ENCODE results near the gene AREL1. TPM values are rescaled to one million over a fixed set of nuclear protein-coding genes. Genes with fewer than 3 reads are reported as not detected.

Gene AREL1
- total and polyA plus RNA-seq, 2 experiments from 2014 or later: 14.9 to 19.2 TPM

GRCh38 chr14:74685921-74686678 is 26.8 kb downstream of the AREL1 start:
- peak overlapping the region; percentile 75 for H3K27ac ChIP-seq
- peaks cover 14% of the 10 kb centered on the region for H3K4me1 ChIP-seq (ENCODE audit: low read depth)
- no peak for TF ChIP-seq CTCF (IDR thresholded peaks at IDR 0.05; ENCODE audit: low read depth, low read length)
- H3K4me3 ChIP-seq: no peak overlapping the region
- no peaks in the 10 kb centered on the region for H3K9me3 ChIP-seq (ENCODE audit: low read depth)
- no peaks in the 10 kb centered on the region for H3K27me3 ChIP-seq
- DNase-seq (ENCODE audit: low read depth in 1 of 2, low spot score in 1 of 2): no peak
- H3K36me3 ChIP-seq: peaks cover 17% of the 10 kb centered on the region

GRCh38 chr14:74685056-74685455 is 27.8 kb downstream of the AREL1 start:
- DNase-seq (ENCODE audit: low read depth in 1 of 2, low spot score in 1 of 2): no peak
- Histone ChIP-seq H3K4me1 (ENCODE audit: low read depth) (peaks cover 14% of the 10 kb centered on the region), H3K4me3 (no peak overlapping the region), H3K27ac (no peak overlapping the region), H3K9me3 (ENCODE audit: low read depth) (no peaks in the 10 kb centered on the region), H3K27me3 (no peaks in the 10 kb centered on the region), H3K36me3 (peaks cover 11% of the 10 kb centered on the region)
- no peak for TF ChIP-seq CTCF (IDR thresholded peaks at IDR 0.05; ENCODE audit: low read depth, low read length)

GRCh38 chr14:74684434-74684833 is 28.4 kb downstream of the AREL1 start:
- no peak overlapping the region for H3K4me3 ChIP-seq
- peaks cover 14% of the 10 kb centered on the region for H3K4me1 ChIP-seq (ENCODE audit: low read depth)
- H3K27ac ChIP-seq: no peak overlapping the region
- peaks cover 11% of the 10 kb centered on the region for H3K36me3 ChIP-seq
- H3K27me3 ChIP-seq: no peaks in the 10 kb centered on the region
- no peak for DNase-seq (ENCODE audit: low read depth in 1 of 2, low spot score in 1 of 2)
- no peak for TF ChIP-seq CTCF (IDR thresholded peaks at IDR 0.05; ENCODE audit: low read depth, low read length)
- no peaks in the 10 kb centered on the region for H3K9me3 ChIP-seq (ENCODE audit: low read depth)

- H3K36me3 ChIP-seq: peaks cover 11% of the 10 kb centered on the region
Observed at GRCh38 chr14:74683406-74683805, 29.5 kb downstream of the AREL1 start.

GRCh38 chr14:74682169-74682952 is 30.5 kb downstream of the AREL1 start:
- DNase-seq (ENCODE audit: low read depth in 1 of 2, low spot score in 1 of 2): no peak
- TF ChIP-seq CTCF (IDR thresholded peaks at IDR 0.05; ENCODE audit: low read depth, low read length): no peak
- H3K9me3 ChIP-seq (ENCODE audit: low read depth): no peaks in the 10 kb centered on the region
- H3K36me3 ChIP-seq: peaks cover 11% of the 10 kb centered on the region
- H3K4me3 ChIP-seq: no peak overlapping the region
- H3K27ac ChIP-seq: no peak overlapping the region
- H3K27me3 ChIP-seq: no peaks in the 10 kb centered on the region
- peaks cover 14% of the 10 kb centered on the region for H3K4me1 ChIP-seq (ENCODE audit: low read depth)

More at GRCh38 chr14:74683406-74683805, 29.5 kb downstream of the AREL1 start:
- H3K27me3 ChIP-seq: no peaks in the 10 kb centered on the region
- no peaks in the 10 kb centered on the region for H3K9me3 ChIP-seq (ENCODE audit: low read depth)
- peaks cover 14% of the 10 kb centered on the region for H3K4me1 ChIP-seq (ENCODE audit: low read depth)
- DNase-seq (ENCODE audit: low read depth in 1 of 2, low spot score in 1 of 2): no peak
- no peak for TF ChIP-seq CTCF (IDR thresholded peaks at IDR 0.05; ENCODE audit: low read depth, low read length)
- H3K4me3 ChIP-seq: no peak overlapping the region
- H3K27ac ChIP-seq: no peak overlapping the region

Measured in cardiac muscle cell (in vitro differentiated cells and primary cell).